Activated CD8-positive, alpha-beta T cell treated with anti-CD3 and anti-CD28 coated beads for 36 hours (primary cell): ENCODE measurements around the gene FBXL17. TPM values are rescaled to one million over a fixed set of nuclear protein-coding genes. Genes with fewer than 3 reads are reported as not detected.

Experiments used
- ATAC-seq: fragments of 200-7000 bp; cut with Tn5 transposase; one replicate; pipeline ENCODE4 v1.10.0; 2021; ENCODE audit warnings: mild to moderate bottlenecking, moderate library complexity
- CTCF ChIA-PET: fragments of 350-600 bp; sonication (Branson Sonifier 250); formaldehyde crosslinking; loops from one replicate; lab custom pipeline; 2021; ENCODE audit warnings: antibody characterized with exemption; lab: Charles Lee
- POLR2A ChIA-PET: fragments of 350-600 bp; sonication (Branson Sonifier 250); formaldehyde crosslinking; loops from one replicate; lab custom pipeline; 2021; ENCODE audit warnings: antibody characterized with exemption; lab: Charles Lee
- DNase-seq: peaks from one replicate; pipeline ENCODE4 v3.0.0-alpha.2; 2020
- H3K27ac Mint-ChIP-seq: one replicate; pipeline ENCODE4 v1.8.0; 2021; ENCODE audit warnings: mild to moderate bottlenecking, mixed read lengths
- H3K27me3 Mint-ChIP-seq: one replicate; pipeline ENCODE4 v1.8.0; 2021; ENCODE audit warnings: mixed read lengths
- H3K36me3 Mint-ChIP-seq: one replicate; pipeline ENCODE4 v1.8.0; 2021; ENCODE audit warnings: low read depth, mixed read lengths
- H3K4me1 Mint-ChIP-seq: one replicate; pipeline ENCODE4 v1.8.0; 2021; ENCODE audit warnings: low read depth, mixed read lengths
- H3K4me3 Mint-ChIP-seq: one replicate; pipeline ENCODE4 v1.8.0; 2021; ENCODE audit warnings: mild to moderate bottlenecking, moderate library complexity, mixed read lengths
- H3K9me3 Mint-ChIP-seq: one replicate; pipeline ENCODE4 v1.8.0; 2021; ENCODE audit warnings: mixed read lengths
- intact Hi-C: fragments of 100-400 bp; cut with micrococcal nuclease; formaldehyde crosslinking; loops from one replicate; pipeline ENCODE4 v1.10.0; 2022
- total RNA-seq, 2 experiments: library from RNA; stranded (reverse); gene quantifications; one replicate each; pipeline ENCODE4 v1.2.3, GENCODE V29; 2021
- TF ChIP-seq, protein P1 (sequence below): fragments of 200-600 bp; IDR thresholded peaks from one replicate; pipeline ENCODE4 v1.8.0; 2022; ENCODE audit warnings: antibody characterized with exemption, mild to moderate bottlenecking

The FBXL17 gene
- total RNA-seq, 2 experiments from 2014 or later, result 3.0 to 5.3 TPM

DNA sequence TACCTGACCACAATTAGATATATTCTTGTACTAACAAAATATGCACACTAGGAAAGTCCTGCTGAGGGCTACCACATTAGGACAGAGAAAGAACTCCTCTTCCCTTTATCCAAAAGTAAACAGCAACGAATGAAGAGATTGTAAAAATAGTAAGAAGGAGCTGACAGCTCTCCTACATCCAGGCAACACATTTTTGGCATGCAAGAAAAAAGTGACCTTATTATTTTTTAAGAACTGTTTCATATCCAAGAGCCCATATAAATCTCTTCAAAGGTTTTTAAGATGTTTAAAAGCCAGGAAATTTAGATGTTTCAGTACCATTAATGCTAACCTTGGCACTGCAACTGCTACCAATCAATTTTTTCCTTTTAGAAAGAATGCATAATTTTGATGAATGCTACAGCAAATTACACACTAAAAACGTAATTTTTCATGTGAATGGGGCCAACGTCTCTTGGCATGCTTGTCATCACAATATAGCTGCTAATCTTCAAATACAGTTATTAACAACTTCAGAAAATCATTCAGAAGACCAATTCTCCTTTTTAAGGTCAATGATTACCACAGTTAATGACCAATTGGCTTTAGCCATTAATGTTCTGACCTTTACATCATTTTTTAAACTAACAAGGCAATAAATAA is 132.0 kb downstream of the FBXL17 start:
- ChIA-PET CTCF (interaction anchor here (2.1 kb wide), 1 partner anchor 10 kb away, joined by 15 read pairs; no protein-coding TSS in a partner anchor), POLR2A (no interaction called here)
- H3K9me3 Mint-ChIP-seq, result no peaks in the 10 kb centered on the region
- intact Hi-C loops, result no loop called here
- no peaks in the 10 kb centered on the region for H3K4me1 Mint-ChIP-seq
- H3K27ac Mint-ChIP-seq, result no peak overlapping the region
- TF ChIP-seq, protein P1, sequence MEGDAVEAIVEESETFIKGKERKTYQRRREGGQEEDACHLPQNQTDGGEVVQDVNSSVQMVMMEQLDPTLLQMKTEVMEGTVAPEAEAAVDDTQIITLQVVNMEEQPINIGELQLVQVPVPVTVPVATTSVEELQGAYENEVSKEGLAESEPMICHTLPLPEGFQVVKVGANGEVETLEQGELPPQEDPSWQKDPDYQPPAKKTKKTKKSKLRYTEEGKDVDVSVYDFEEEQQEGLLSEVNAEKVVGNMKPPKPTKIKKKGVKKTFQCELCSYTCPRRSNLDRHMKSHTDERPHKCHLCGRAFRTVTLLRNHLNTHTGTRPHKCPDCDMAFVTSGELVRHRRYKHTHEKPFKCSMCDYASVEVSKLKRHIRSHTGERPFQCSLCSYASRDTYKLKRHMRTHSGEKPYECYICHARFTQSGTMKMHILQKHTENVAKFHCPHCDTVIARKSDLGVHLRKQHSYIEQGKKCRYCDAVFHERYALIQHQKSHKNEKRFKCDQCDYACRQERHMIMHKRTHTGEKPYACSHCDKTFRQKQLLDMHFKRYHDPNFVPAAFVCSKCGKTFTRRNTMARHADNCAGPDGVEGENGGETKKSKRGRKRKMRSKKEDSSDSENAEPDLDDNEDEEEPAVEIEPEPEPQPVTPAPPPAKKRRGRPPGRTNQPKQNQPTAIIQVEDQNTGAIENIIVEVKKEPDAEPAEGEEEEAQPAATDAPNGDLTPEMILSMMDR, result no peak
- no peak for ATAC-seq
- no peaks in the 10 kb centered on the region for H3K36me3 Mint-ChIP-seq
- DNase-seq, result no peak
- H3K27me3 Mint-ChIP-seq, result no peaks in the 10 kb centered on the region
- H3K4me3 Mint-ChIP-seq, result no peak overlapping the region

DNA sequence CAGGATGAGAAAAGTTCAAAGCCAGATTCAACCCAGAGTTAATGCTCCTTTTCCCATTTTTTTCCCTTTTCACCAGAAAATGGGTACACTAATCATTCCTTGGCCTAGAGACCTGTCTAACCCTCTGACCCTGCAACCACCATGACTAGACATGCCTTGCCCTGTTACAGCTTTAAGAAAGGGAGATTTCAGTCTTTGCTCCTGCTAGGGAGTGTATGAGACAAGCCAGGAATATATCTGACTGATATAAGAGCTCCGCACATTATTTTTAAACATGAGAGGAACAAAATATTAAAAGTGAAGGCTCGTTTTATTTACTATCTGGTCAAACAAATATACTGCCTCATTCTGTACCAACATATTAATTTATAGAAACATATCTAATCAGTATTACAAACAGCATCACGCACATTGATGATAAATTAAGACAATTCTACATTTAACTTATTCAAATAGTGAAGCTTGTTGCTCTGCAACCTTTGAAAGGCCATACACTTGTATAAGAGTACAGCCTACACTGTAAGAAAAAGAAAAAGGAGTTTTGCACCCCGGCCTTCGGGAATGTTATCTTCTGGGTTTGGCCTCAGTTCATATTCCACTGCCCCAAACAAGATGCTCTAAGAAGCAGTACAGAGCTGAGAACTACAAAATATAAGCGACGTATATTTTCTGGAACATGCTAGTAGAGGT is 132.7 kb downstream of the FBXL17 start:
- ChIA-PET POLR2A (no interaction called here), CTCF (interaction anchor here (2.1 kb wide), 1 partner anchor 11 kb away, joined by 15 read pairs; no protein-coding TSS in a partner anchor)
- ATAC-seq, result no peak
- no peak overlapping the region for H3K4me3 Mint-ChIP-seq
- intact Hi-C loops, result no loop called here
- H3K4me1 Mint-ChIP-seq, result no peaks in the 10 kb centered on the region
- no peaks in the 10 kb centered on the region for H3K36me3 Mint-ChIP-seq
- H3K27me3 Mint-ChIP-seq, result no peaks in the 10 kb centered on the region
- TF ChIP-seq, protein P1, result no peak
- no peaks in the 10 kb centered on the region for H3K9me3 Mint-ChIP-seq
- no peak overlapping the region for H3K27ac Mint-ChIP-seq
- DNase-seq, result no peak

DNA sequence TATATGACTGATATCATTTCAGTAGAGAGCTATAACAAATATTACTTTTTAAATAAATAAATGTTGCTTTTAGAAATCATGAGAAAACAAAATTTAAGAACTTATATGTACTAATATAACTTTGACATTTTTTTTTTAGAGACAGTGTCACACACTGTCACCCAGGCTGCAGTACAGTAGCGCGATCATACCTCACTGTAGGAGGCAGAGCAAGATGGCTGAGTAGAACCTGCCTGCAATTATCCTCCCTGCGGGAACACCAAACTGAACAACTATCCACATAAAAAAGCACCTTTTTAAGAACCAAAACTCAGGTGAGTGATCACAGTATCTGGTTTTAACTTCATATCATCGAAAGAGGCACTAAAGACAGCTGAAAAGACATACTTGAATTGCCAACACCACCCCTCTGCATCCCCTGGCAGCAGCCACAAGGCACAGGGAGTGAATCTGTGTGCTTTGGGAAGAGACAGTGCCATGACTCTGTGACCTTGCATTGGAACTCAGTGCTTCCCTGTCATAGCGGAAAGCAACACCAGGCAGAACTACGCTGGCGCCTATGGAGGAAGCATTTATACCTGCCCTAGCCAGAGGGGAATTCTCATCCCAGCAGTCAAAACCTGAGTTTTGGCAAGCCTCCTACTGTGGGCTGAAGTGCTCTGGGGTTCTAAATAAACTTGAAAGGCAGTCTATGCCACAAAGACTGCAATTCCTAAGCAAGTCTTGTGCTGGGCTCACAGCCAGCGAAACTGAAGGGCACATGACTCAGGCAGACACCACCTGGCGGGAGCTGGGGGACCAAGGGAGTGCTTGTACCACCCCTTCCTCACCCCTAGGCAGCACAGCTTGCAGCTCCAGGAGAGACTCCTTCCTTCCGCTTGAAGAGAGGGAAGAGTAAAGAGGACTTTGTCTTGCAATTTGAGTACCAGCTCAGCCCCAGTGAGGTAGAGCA is 142.7 kb downstream of the FBXL17 start:
- H3K36me3 Mint-ChIP-seq, result peaks cover 16% of the 10 kb centered on the region
- ChIA-PET POLR2A (no interaction called here), CTCF (no interaction called here)
- ATAC-seq, result no peak
- no peak overlapping the region for H3K4me3 Mint-ChIP-seq
- no peaks in the 10 kb centered on the region for H3K4me1 Mint-ChIP-seq
- H3K27ac Mint-ChIP-seq, result no peak overlapping the region
- no peaks in the 10 kb centered on the region for H3K27me3 Mint-ChIP-seq
- no peaks in the 10 kb centered on the region for H3K9me3 Mint-ChIP-seq
- TF ChIP-seq, protein P1, result no peak
- intact Hi-C loops, result no loop called here
- no peak for DNase-seq

DNA sequence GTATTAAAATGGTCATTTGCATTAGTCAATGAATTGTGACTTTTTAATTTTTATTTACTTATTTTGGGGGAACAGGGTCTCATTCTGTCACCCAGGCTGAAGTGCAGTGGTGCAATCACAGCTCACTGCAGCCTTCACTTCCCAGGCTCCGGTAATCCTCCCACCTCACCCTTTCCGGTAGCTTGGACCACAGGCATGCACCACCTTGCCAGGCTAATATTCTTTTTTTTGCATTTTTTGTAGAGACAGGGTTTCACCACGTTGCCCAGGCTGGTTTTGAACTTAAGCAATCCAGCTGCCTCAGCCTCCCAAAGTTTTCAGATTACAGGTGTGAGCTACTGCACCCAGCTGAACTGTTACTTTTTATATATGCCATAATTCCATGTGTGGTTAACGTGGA is 143.4 kb downstream of the FBXL17 start:
- Mint-ChIP-seq H3K9me3 (no peaks in the 10 kb centered on the region), H3K36me3 (peaks cover 18% of the 10 kb centered on the region), H3K4me1 (no peaks in the 10 kb centered on the region), H3K4me3 (no peak overlapping the region), H3K27me3 (no peaks in the 10 kb centered on the region), H3K27ac (no peak overlapping the region)
- intact Hi-C loops, result no loop called here
- DNase-seq (no peak), ATAC-seq (no peak)
- TF ChIP-seq, protein P1, result no peak
- ChIA-PET POLR2A (no interaction called here), CTCF (interaction anchor here (0.6 kb wide), 1 partner anchor 16 kb away, joined by 3 read pairs; no protein-coding TSS in a partner anchor)
